NCI-H748 treated with DMSO at 0.1 percent for 48 hours (cell line): ENCODE data around the gene RPS6KA3.

Experiments used
- DNase-seq: peaks from one replicate; lab custom pipeline; 2025; lab: John Stamatoyannopoulos, UW

The RPS6KA3 gene

DNA sequence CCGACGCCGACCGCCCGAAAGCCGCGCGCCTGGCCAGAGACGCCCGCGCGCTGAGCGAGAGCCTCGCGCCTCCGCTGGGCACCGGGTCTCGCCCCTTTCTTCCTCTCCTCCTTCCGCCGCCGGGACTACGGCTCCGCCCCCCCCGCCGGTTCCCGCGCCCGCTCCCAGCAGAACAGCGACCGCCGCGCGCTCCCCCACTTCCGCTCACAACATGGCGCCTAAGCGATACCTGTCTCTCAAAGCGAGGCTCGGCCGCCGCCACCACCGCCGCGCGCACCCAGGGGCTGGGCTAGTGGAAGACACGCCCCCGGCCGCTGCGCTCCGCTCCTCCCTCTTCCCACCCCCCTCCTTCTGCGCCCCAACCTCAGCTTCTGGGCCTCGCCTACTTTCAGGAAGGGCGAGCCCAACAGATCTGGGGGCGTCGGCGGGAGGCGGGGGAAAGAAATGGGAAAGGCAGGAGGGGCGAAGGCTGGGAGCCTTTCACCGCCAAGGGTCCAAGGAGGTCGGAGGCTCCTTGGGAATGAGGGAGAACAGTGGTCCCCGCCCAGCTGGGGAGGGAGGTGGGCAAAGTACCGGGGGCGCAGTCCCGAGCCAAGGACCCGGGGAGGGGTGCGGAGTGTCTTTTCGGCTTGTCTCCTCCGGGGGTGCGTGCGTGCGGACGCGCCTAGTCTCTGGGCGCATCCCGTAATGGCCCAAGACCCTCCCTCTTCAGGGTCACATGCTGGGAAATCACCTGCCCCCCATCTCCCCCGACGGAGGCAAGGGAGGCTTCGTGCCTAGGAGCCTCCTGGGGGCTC, at the start of gene RPS6KA3:
TSS of gene RPS6KA3 (minus strand) at position 100 of the 797 bp plus-strand sequence. CDS start 277 bp downstream, outside the sequence.
- DNase-seq, result peak; percentile 76

DNA sequence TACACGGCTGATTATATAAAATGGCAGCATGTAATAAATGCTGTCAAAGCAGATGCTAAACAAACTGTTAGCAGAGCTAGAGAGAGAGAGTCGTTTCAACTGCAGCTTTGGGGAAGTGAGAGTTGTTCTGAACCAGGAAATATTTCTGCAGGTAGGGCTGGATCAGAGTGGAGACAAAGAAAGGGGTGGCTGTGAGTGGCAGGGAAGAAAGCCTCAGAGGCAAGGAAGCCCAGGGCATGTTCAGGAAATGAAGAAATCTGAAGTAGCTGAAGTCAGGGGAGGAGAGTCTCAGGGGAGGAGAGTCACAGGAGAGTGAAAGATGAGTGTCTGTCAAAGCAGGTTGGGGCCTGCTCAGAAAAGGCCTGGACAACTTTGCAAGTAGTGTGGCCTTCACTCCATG, 48.4 kb upstream of the RPS6KA3 start:
- no peak for DNase-seq

- no peak for DNase-seq
Observed at GRCh38 chrX:20313899-20314298, 47.2 kb upstream of the RPS6KA3 start.

- DNase-seq, result no peak
Observed at GRCh38 chrX:20312018-20312417, 45.3 kb upstream of the RPS6KA3 start.

DNA sequence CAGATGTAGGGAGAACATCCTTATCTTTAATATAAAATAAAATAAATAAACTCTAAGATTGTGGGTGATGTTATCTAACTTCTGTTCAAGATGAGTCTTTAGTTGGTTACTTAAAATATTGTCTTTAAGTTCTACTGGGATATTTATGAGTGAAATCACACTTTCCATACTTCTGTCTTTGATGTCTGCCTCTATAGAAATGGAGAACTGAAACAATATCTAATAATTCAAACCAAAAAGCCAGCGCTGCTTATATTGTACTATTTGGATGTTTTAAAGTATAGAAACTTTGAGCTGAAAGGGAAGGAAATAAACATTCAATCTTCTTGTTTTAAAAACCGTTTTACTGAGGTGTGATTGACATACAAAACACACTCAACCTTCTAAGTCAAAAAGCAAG, 44.8 kb upstream of the RPS6KA3 start:
- no peak for DNase-seq

DNA sequence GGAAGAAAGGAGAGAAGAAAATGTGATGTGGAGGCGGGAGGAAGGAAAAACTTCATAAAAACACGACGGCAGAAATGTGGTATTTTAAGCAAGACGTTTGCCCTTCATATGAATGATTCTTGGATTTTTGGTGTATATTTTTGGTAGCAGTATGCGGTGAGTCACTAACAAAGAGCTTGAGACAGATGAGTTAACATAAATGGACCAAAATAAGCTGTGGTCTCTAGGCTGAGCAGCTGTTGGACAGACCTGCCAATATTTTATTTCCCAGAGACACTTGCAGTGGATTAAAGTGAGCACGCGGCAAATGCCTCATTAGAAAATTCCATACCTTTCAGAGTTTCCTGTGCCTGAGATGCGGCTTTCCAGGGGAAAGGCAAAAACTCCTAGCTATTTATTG, 43.1 kb upstream of the RPS6KA3 start:
- DNase-seq, result no peak

DNA sequence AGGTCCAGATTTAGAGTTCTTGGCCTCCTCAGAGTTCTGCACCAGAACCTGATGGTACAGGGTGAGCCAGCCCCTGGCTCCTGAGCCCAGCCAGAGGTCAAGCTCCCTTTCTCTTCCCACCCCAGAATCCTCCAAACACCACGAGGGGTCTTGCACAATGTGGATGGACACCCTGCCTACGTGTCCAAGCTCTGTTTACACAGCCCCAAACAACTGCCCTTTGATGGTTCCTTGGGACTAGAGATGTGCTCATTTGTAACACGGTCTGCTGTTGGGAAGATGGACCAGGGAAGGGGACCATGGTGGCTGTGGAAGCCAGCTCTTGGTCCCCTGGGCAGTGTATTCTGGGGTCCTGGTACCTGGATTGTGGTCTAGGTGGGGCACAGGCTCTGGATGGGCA, 40.0 kb upstream of the RPS6KA3 start:
- no peak for DNase-seq

DNA sequence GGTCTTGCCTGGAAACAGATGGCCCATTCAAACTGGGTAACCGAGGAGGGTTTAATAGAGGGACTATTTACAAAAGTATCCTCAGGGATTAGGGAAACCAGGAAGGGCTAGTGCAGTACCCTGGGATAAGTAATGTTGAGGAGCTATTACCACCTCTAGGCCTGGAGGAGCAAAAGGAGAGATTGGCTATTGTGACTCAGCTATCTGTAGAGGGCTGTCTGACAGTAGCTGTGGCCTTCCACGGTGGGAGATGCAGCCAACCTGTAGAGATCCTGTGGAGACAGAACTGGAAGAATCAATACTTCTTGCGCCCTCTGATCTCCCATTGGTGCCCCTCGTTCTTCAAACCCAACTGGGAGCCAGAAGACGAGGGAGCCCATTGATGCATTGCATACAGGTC, 34.1 kb upstream of the RPS6KA3 start:
- DNase-seq, result no peak

GRCh38 chrX:20294957-20295356, 28.2 kb upstream of the RPS6KA3 start:
- no peak for DNase-seq

DNA sequence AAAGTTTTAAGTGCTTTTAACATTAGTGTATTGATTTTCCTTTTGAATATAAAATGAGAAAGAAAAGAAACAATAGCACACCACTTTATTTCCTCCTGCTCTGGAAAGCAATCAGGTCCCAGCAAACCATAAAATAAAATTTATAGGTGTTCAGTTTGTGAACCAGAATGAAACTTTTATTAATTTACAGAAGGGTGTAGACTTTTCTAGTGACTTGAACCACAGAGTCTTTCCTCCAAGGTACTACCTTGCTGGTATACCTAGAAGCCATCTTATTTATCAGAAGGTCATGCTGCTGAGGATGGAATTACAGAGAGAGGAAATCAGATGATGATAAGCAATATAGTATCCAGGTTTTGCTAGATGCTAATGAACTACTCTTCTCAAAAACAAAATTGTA, 27.6 kb upstream of the RPS6KA3 start:
- no peak for DNase-seq

- no peak for DNase-seq
Observed at GRCh38 chrX:20285511-20285910, 18.8 kb upstream of the RPS6KA3 start.

DNA sequence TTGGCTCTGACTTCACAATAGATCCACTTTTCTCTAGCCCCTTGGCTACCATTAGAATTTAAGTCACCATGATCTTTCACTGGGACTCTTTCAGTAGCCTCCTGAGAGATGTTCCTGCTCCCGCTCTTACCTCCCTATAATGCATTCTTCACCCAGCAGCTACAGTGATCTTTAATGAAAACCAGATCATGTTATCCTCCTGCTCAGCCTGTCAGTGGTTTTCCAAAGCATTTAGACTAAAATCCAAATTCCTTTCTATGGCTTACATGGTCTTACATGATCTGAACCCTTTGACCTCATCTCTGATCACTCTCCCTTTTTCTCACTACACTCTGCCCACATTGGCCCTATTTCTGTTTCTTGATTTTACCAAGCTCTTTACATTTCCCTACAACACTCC, 18.3 kb upstream of the RPS6KA3 start:
- no peak for DNase-seq

GRCh38 chrX:20284444-20284843, 17.7 kb upstream of the RPS6KA3 start:
- no peak for DNase-seq

DNA sequence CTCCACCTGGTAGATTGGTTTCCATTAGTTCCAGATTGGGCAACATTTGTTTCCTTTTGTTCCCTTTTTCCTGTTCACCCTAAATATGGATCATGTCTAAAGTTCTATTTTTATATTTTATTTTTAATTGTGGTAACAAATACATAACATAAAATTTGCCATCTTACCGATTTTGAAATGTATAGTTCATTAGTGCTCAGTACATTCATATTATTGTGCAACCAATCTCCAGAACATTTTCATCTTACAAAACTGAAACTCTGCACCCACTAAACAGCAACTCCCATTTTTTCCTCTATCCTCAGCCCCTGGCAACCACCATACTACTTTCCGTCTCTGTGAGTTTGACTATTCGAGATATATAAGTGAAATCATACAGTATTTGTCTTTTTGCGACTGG, 14.2 kb upstream of the RPS6KA3 start:
- DNase-seq, result no peak

GRCh38 chrX:20274121-20274520, 7.4 kb upstream of the RPS6KA3 start:
- no peak for DNase-seq

DNA sequence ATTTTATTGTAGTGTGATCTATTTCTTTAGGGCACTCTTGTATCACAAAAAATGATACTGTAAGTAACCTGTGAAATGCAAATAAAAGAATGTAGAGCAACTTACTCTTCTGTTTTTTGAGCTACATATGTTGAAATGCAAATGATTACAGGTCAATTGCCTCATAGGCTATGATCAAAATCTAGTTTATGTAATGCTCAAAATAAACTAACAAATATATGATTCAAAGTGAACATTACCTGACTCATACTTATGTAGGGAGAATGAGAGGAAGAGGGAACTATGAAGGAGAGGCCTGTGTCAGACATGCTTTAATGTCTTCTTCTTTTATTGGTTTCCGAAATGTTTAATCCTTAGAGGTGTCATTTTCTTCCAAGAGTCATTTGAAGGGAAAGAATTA, 5.0 kb upstream of the RPS6KA3 start:
- DNase-seq, result no peak

DNA sequence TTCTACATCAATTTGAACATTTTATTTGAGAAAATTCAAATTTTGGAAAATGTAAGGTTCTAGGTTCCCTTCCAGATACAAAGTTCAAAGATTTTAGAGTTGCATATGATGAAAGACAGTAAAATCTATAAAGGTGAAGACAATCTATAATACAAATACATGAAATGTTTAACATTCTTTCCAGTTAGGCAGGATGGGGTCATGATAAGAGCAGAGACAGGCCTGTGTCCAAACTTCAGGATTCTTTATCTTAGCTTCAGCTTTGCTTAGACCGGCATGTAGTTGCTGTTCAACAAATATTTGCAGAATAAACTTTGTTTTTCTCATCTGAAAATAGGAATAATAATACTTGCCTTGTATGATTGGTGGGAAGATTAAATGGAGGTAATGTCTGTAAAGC, 4.5 kb upstream of the RPS6KA3 start:
- DNase-seq, result no peak

GRCh38 chrX:20270562-20270890, 3.8 kb upstream of the RPS6KA3 start:
- DNase-seq, result no peak

DNA sequence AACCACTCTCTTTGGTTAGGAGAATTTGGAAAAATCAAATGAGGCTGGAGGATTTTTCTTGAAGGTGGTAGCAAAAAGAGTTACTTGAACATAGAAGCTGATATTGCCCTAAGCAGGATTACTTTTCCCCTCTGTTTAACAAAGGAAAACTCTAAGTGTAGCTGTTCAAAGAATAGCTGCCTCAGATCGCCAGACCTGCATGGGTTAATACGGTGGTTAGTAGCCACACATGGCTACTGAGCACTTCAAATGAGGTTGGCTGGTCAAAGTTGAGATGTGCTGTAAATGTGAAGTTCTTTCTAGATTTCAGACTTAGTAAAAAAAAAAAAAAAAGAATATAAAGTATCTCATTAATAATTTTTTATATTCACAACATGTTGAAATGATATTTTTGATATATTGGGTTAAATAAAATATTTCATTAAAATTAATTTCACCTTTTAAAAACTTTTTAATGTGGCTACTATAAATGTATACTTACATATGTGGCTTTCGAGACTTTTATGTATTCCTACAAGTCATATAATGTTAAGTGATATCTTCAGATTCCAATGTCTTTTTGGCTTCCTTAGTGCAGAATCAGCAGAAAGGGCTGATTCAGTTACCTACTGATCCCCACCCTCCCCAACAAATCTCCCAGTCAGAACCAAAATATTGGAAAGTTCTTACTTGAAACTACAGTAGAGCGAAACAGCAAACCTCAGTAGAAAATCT, 3.3 kb upstream of the RPS6KA3 start:
- DNase-seq, result no peak

GRCh38 chrX:20267931-20268701, 1.4 kb upstream of the RPS6KA3 start:
- DNase-seq, result no peak

- DNase-seq, result no peak
Observed at GRCh38 chrX:20267607-20267930, 860 bp upstream of the RPS6KA3 start.

GRCh38 chrX:20265726-20266681, 705 bp downstream of the RPS6KA3 start:
- DNase-seq, result no peak
